ENCODE results near the gene ELP4.

Gene ELP4

GRCh38 chr11:31812383-31813381, 303.1 kb downstream of the ELP4 start:
- no peaks in the 10 kb centered on the region for H3K9me3 ChIP-seq (ENCODE audit: insufficient read depth, low read length, severe bottlenecking)
- no peaks in the 10 kb centered on the region for H3K4me1 ChIP-seq (ENCODE audit: insufficient read depth, low read length)
- DNase-seq (no peak), ATAC-seq (ENCODE audit: insufficient read depth, low read depth) (no peak)
- no peak overlapping the region for H3K27ac ChIP-seq (ENCODE audit: low read length)
- no peaks in the 10 kb centered on the region for H3K36me3 ChIP-seq (ENCODE audit: insufficient read depth, low read length)
- no peak overlapping the region for H3K4me2 ChIP-seq (ENCODE audit: insufficient read depth, low read length)
- TF ChIP-seq EZH2 (IDR thresholded peaks at IDR 0.05; ENCODE audit: borderline replicate concordance, low read depth, low read length, severe bottlenecking) (no peak), CTCF (IDR thresholded peaks at IDR 0.05; ENCODE audit: borderline replicate concordance, extremely low read depth, low read length, poor library complexity, severe bottlenecking) (no peak)
- H4K20me1 ChIP-seq (ENCODE audit: insufficient read depth, low read length): no peaks in the 10 kb centered on the region
- H3K4me3 ChIP-seq (ENCODE audit: low read depth in 1 of 2, low read length in 2 of 2): no peak overlapping the region
- no peak overlapping the region for H3K9ac ChIP-seq (ENCODE audit: low read depth, low read length)
- H3K27me3 ChIP-seq (ENCODE audit: insufficient read depth, low read length, poor library complexity): peaks cover 4% of the 10 kb centered on the region
- H2AFZ ChIP-seq (ENCODE audit: low read depth, low read length): no peak overlapping the region
- H3K79me2 ChIP-seq (ENCODE audit: insufficient read depth, low read length): no peaks in the 10 kb centered on the region

GRCh38 chr11:31813391-31814175, 304.0 kb downstream of the ELP4 start:
- Histone ChIP-seq H3K36me3 (ENCODE audit: insufficient read depth, low read length) (no peaks in the 10 kb centered on the region), H3K4me3 (ENCODE audit: low read depth in 1 of 2, low read length in 2 of 2) (no peak overlapping the region), H3K9ac (ENCODE audit: low read depth, low read length) (no peak overlapping the region), H3K9me3 (ENCODE audit: insufficient read depth, low read length, severe bottlenecking) (no peaks in the 10 kb centered on the region), H3K4me1 (ENCODE audit: insufficient read depth, low read length) (no peaks in the 10 kb centered on the region), H3K27me3 (ENCODE audit: insufficient read depth, low read length, poor library complexity) (no peaks in the 10 kb centered on the region), H3K79me2 (ENCODE audit: insufficient read depth, low read length) (no peaks in the 10 kb centered on the region), H4K20me1 (ENCODE audit: insufficient read depth, low read length) (no peaks in the 10 kb centered on the region), H3K27ac (ENCODE audit: low read length) (no peak overlapping the region), H3K4me2 (ENCODE audit: insufficient read depth, low read length) (no peak overlapping the region), H2AFZ (ENCODE audit: low read depth, low read length) (no peak overlapping the region)
- DNase-seq (no peak), ATAC-seq (ENCODE audit: insufficient read depth, low read depth) (no peak)
- TF ChIP-seq EZH2 (IDR thresholded peaks at IDR 0.05; ENCODE audit: borderline replicate concordance, low read depth, low read length, severe bottlenecking): no peak
- no peak for TF ChIP-seq CTCF (IDR thresholded peaks at IDR 0.05; ENCODE audit: borderline replicate concordance, extremely low read depth, low read length, poor library complexity, severe bottlenecking)

- no peak for DNase-seq
- TF ChIP-seq EZH2 (IDR thresholded peaks at IDR 0.05; ENCODE audit: borderline replicate concordance, low read depth, low read length, severe bottlenecking) (no peak), CTCF (IDR thresholded peaks at IDR 0.05; ENCODE audit: borderline replicate concordance, extremely low read depth, low read length, poor library complexity, severe bottlenecking) (no peak)
- H3K4me1 ChIP-seq (ENCODE audit: insufficient read depth, low read length): no peaks in the 10 kb centered on the region
- H3K27ac ChIP-seq (ENCODE audit: low read length): no peak overlapping the region
- H3K9me3 ChIP-seq (ENCODE audit: insufficient read depth, low read length, severe bottlenecking): no peaks in the 10 kb centered on the region
- no peak for ATAC-seq (ENCODE audit: insufficient read depth, low read depth)
- H2AFZ ChIP-seq (ENCODE audit: low read depth, low read length): no peak overlapping the region
- H4K20me1 ChIP-seq (ENCODE audit: insufficient read depth, low read length): no peaks in the 10 kb centered on the region
- H3K9ac ChIP-seq (ENCODE audit: low read depth, low read length): no peak overlapping the region
- no peaks in the 10 kb centered on the region for H3K36me3 ChIP-seq (ENCODE audit: insufficient read depth, low read length)
- no peak overlapping the region for H3K4me2 ChIP-seq (ENCODE audit: insufficient read depth, low read length)
- H3K27me3 ChIP-seq (ENCODE audit: insufficient read depth, low read length, poor library complexity): no peaks in the 10 kb centered on the region
- no peaks in the 10 kb centered on the region for H3K79me2 ChIP-seq (ENCODE audit: insufficient read depth, low read length)
- H3K4me3 ChIP-seq (ENCODE audit: low read depth in 1 of 2, low read length in 2 of 2): no peak overlapping the region
Observed at GRCh38 chr11:31814176-31814868, 304.8 kb downstream of the ELP4 start.
